ENCODE measurements around the gene MMRN2. TPM values are rescaled to one million over a fixed set of nuclear protein-coding genes. Genes with fewer than 3 reads are reported as not detected.
"Not testable (repeated sequence)": the region's sequence is repeated elsewhere in the genome, so short reads cannot be mapped to it uniquely, and the experiment has no call there.

The MMRN2 gene
- total RNA-seq, 1 experiment from 2014 or later, result 13.4 TPM

GRCh38 chr10:86951184-86951761 lies 6.1 kb downstream of the MMRN2 start:
- DNase-seq, result peak in 1 of 2 experiments; percentile 51
- H3K4me3 ChIP-seq, result no peak overlapping the region
- no peak overlapping the region for H2AFZ ChIP-seq
- peaks cover 21% of the 10 kb centered on the region for H3K4me1 ChIP-seq (replicated peaks; ENCODE audit: insufficient read depth)
- H3K36me3 ChIP-seq (ENCODE audit: low read depth), result no peaks in the 10 kb centered on the region
- no peaks in the 10 kb centered on the region for H3K9me2 ChIP-seq (ENCODE audit: insufficient read depth)
- BruUV-seq (replicated peaks), result no TSS peak
- H3F3A ChIP-seq (ENCODE audit: insufficient read depth, low read depth), result no peaks in the 10 kb centered on the region
- intact Hi-C loops (cut with micrococcal nuclease; ENCODE audit: unreplicated experiment), result no loop called here
- no peak for TF ChIP-seq EZH2 (IDR thresholded peaks at IDR 0.05; ENCODE audit: low read depth)
- TF ChIP-seq, protein P1, sequence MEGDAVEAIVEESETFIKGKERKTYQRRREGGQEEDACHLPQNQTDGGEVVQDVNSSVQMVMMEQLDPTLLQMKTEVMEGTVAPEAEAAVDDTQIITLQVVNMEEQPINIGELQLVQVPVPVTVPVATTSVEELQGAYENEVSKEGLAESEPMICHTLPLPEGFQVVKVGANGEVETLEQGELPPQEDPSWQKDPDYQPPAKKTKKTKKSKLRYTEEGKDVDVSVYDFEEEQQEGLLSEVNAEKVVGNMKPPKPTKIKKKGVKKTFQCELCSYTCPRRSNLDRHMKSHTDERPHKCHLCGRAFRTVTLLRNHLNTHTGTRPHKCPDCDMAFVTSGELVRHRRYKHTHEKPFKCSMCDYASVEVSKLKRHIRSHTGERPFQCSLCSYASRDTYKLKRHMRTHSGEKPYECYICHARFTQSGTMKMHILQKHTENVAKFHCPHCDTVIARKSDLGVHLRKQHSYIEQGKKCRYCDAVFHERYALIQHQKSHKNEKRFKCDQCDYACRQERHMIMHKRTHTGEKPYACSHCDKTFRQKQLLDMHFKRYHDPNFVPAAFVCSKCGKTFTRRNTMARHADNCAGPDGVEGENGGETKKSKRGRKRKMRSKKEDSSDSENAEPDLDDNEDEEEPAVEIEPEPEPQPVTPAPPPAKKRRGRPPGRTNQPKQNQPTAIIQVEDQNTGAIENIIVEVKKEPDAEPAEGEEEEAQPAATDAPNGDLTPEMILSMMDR (conservative IDR thresholded peaks at IDR 0.05), result no peak
- H3K27me3 ChIP-seq (ENCODE audit: insufficient read depth, low read depth), result no peaks in the 10 kb centered on the region
- no peaks in the 10 kb centered on the region for H3K79me2 ChIP-seq (ENCODE audit: low read depth)
- H3K9me3 ChIP-seq (ENCODE audit: insufficient read depth, low read depth), result no peaks in the 10 kb centered on the region
- no peak overlapping the region for H3K4me2 ChIP-seq
- no peak overlapping the region for H3K27ac ChIP-seq
- CTCF ChIA-PET, result no interaction called here
- H4K20me1 ChIP-seq (ENCODE audit: insufficient read depth), result no peaks in the 10 kb centered on the region
- POLR2A ChIA-PET (ENCODE audit: unreplicated experiment), result interaction anchor here (0.7 to 0.9 kb wide), 2 partner anchors 8 to 11 kb away, joined by 3 read pairs; no protein-coding TSS in a partner anchor

- intact Hi-C loops (cut with micrococcal nuclease; ENCODE audit: unreplicated experiment), result no loop called here
- no peaks in the 10 kb centered on the region for H3K27me3 ChIP-seq (ENCODE audit: insufficient read depth, low read depth)
- no peaks in the 10 kb centered on the region for H3K9me3 ChIP-seq (ENCODE audit: insufficient read depth, low read depth)
- no peak overlapping the region for H3K4me3 ChIP-seq
- H4K20me1 ChIP-seq (ENCODE audit: insufficient read depth), result no peaks in the 10 kb centered on the region
- BruUV-seq (replicated peaks), result no TSS peak
- H3K79me2 ChIP-seq (ENCODE audit: low read depth), result no peaks in the 10 kb centered on the region
- no peaks in the 10 kb centered on the region for H3K36me3 ChIP-seq (ENCODE audit: low read depth)
- no peak for DNase-seq
- CTCF ChIA-PET, result interaction anchor here (0.5 kb wide), 1 partner anchor 9 kb away, joined by 3 read pairs; no protein-coding TSS in a partner anchor
- H2AFZ ChIP-seq, result no peak overlapping the region
- no peak overlapping the region for H3K4me2 ChIP-seq
- POLR2A ChIA-PET (ENCODE audit: unreplicated experiment), result interaction anchor here (0.9 kb wide), 1 partner anchor 9 kb away, joined by 3 read pairs; no protein-coding TSS in a partner anchor
- no peaks in the 10 kb centered on the region for H3F3A ChIP-seq (ENCODE audit: insufficient read depth, low read depth)
- peaks cover 21% of the 10 kb centered on the region for H3K4me1 ChIP-seq (replicated peaks; ENCODE audit: insufficient read depth)
- H3K27ac ChIP-seq, result no peak overlapping the region
- no peaks in the 10 kb centered on the region for H3K9me2 ChIP-seq (ENCODE audit: insufficient read depth)
- TF ChIP-seq, protein P1 (conservative IDR thresholded peaks at IDR 0.05), result no peak
- TF ChIP-seq EZH2 (IDR thresholded peaks at IDR 0.05; ENCODE audit: low read depth), result no peak
Observed at GRCh38 chr10:86950349-86950748, 7.1 kb downstream of the MMRN2 start.

DNA sequence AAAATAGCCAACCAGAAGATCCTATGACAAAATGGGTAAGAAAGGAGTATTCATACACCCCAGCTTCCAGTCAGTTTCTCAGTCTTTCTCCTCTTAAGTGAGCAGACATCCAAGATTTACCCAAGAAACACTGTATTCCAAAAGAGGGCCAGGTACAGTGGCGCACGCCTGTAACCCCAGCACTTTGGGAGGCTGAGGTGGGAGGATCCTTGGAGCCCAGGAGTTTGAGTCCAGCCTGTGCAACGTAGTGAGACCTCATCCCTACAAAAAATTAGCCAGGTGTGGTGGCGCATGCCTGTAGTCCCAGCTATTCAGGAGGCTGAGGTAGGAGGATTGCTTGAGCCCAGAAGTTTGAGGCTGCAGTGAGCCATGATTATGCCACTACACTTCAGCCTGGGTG lies 9.6 kb downstream of the MMRN2 start:
- H3K36me3 ChIP-seq (ENCODE audit: low read depth); H3K9me3 ChIP-seq (ENCODE audit: insufficient read depth, low read depth); H3F3A ChIP-seq (ENCODE audit: insufficient read depth, low read depth); H4K20me1 ChIP-seq (ENCODE audit: insufficient read depth); H3K27me3 ChIP-seq (ENCODE audit: insufficient read depth, low read depth); H3K4me2 ChIP-seq; intact Hi-C loops (cut with micrococcal nuclease; ENCODE audit: unreplicated experiment); H3K9me2 ChIP-seq (ENCODE audit: insufficient read depth); DNase-seq; POLR2A ChIA-PET (ENCODE audit: unreplicated experiment); CTCF ChIA-PET; H2AFZ ChIP-seq; BruUV-seq (replicated peaks); H3K4me3 ChIP-seq; H3K79me2 ChIP-seq (ENCODE audit: low read depth); H3K27ac ChIP-seq: not testable (repeated sequence)
- peaks cover 13% of the 10 kb centered on the region for H3K4me1 ChIP-seq (replicated peaks; ENCODE audit: insufficient read depth)

Measured in PC-9 (cell line).